ENCODE measurements around the gene MYL12B.

Gene MYL12B

GRCh38 chr18:3252843-3253242, 9.1 kb upstream of the MYL12B start:
- TF ChIP-seq POLR2AphosphoS5 (IDR thresholded peaks at IDR 0.05; ENCODE audit: low read depth, low read length) (no peak), POLR2A (IDR thresholded peaks at IDR 0.05; ENCODE audit: low read depth, low read length) (no peak; the same call in 1 of the 2 replicates), TAF1 (IDR thresholded peaks at IDR 0.05; ENCODE audit: borderline replicate concordance, low read depth, low read length) (no peak)
- no peak for FAIRE-seq
- DNase-seq (ENCODE audit: insufficient read length) = no peak

GRCh38 chr18:3254725-3255124, 7.2 kb upstream of the MYL12B start:
- no peak for TF ChIP-seq POLR2A (IDR thresholded peaks at IDR 0.05; ENCODE audit: low read depth, low read length)
- TF ChIP-seq POLR2AphosphoS5 (IDR thresholded peaks at IDR 0.05; ENCODE audit: low read depth, low read length) = peak; percentile 53; the same call in 1 of the 2 replicates
- FAIRE-seq = no peak
- no peak for DNase-seq (ENCODE audit: insufficient read length)

GRCh38 chr18:3255611-3256165, 6.2 kb upstream of the MYL12B start:
- no peak for TF ChIP-seq POLR2A (IDR thresholded peaks at IDR 0.05; ENCODE audit: low read depth, low read length)
- TF ChIP-seq POLR2AphosphoS5 (IDR thresholded peaks at IDR 0.05; ENCODE audit: low read depth, low read length) = no peak
- no peak for TF ChIP-seq TAF1 (IDR thresholded peaks at IDR 0.05; ENCODE audit: borderline replicate concordance, low read depth, low read length)
- FAIRE-seq = peak; percentile 60
- no peak for DNase-seq (ENCODE audit: insufficient read length)

GRCh38 chr18:3256693-3257626, 5.0 kb upstream of the MYL12B start:
- TF ChIP-seq TAF1 (IDR thresholded peaks at IDR 0.05; ENCODE audit: borderline replicate concordance, low read depth, low read length) (no peak), POLR2A (IDR thresholded peaks at IDR 0.05; ENCODE audit: low read depth, low read length) (peak; percentile 49; the same call in 1 of the 2 replicates)
- FAIRE-seq (peak; percentile 70), DNase-seq (ENCODE audit: insufficient read length) (no peak)

GRCh38 chr18:3257627-3258120, 4.3 kb upstream of the MYL12B start:
- no peak for DNase-seq (ENCODE audit: insufficient read length)
- TF ChIP-seq POLR2A (IDR thresholded peaks at IDR 0.05; ENCODE audit: low read depth, low read length) (no peak), TAF1 (IDR thresholded peaks at IDR 0.05; ENCODE audit: borderline replicate concordance, low read depth, low read length) (no peak), POLR2AphosphoS5 (IDR thresholded peaks at IDR 0.05; ENCODE audit: low read depth, low read length) (no peak)
- FAIRE-seq = no peak

GRCh38 chr18:3260995-3261372, 949 bp upstream of the MYL12B start:
- DNase-seq (ENCODE audit: insufficient read length) (no peak), FAIRE-seq (no peak)
- TF ChIP-seq TAF1 (IDR thresholded peaks at IDR 0.05; ENCODE audit: borderline replicate concordance, low read depth, low read length) (no peak), POLR2AphosphoS5 (IDR thresholded peaks at IDR 0.05; ENCODE audit: low read depth, low read length) (no peak), POLR2A (IDR thresholded peaks at IDR 0.05; ENCODE audit: low read depth, low read length) (no peak)

- no peak for TF ChIP-seq TAF1 (IDR thresholded peaks at IDR 0.05; ENCODE audit: borderline replicate concordance, low read depth, low read length)
- TF ChIP-seq POLR2A (IDR thresholded peaks at IDR 0.05; ENCODE audit: low read depth, low read length) = no peak
- FAIRE-seq = no peak
- DNase-seq (ENCODE audit: insufficient read length) = peak; percentile 25
Measured at GRCh38 chr18:3262234-3263131, 550 bp downstream of the MYL12B start.

- no peak for TF ChIP-seq POLR2A (IDR thresholded peaks at IDR 0.05; ENCODE audit: low read depth, low read length)
- TF ChIP-seq TAF1 (IDR thresholded peaks at IDR 0.05; ENCODE audit: borderline replicate concordance, low read depth, low read length) = no peak
- TF ChIP-seq POLR2AphosphoS5 (IDR thresholded peaks at IDR 0.05; ENCODE audit: low read depth, low read length) = no peak
- no peak for FAIRE-seq
- DNase-seq (ENCODE audit: insufficient read length) = no peak
Measured at GRCh38 chr18:3263132-3263700, 1.3 kb downstream of the MYL12B start.

GRCh38 chr18:3264362-3264761, 2.4 kb downstream of the MYL12B start:
- no peak for FAIRE-seq
- DNase-seq (ENCODE audit: insufficient read length) = no peak
- no peak for TF ChIP-seq POLR2A (IDR thresholded peaks at IDR 0.05; ENCODE audit: low read depth, low read length)
- no peak for TF ChIP-seq TAF1 (IDR thresholded peaks at IDR 0.05; ENCODE audit: borderline replicate concordance, low read depth, low read length)
- TF ChIP-seq POLR2AphosphoS5 (IDR thresholded peaks at IDR 0.05; ENCODE audit: low read depth, low read length) = no peak

- DNase-seq (ENCODE audit: insufficient read length) = no peak
- FAIRE-seq = no peak
- TF ChIP-seq TAF1 (IDR thresholded peaks at IDR 0.05; ENCODE audit: borderline replicate concordance, low read depth, low read length) (no peak), POLR2A (IDR thresholded peaks at IDR 0.05; ENCODE audit: low read depth, low read length) (no peak), POLR2AphosphoS5 (IDR thresholded peaks at IDR 0.05; ENCODE audit: low read depth, low read length) (no peak)
Measured at GRCh38 chr18:3265564-3266033, 3.7 kb downstream of the MYL12B start.

Measured in GM12892 (cell line).